Liver (tissue), 2 donors: Measurements from ENCODE around the gene HYAL1.

ENCODE experiments used
- CTCF ChIP-seq: fragments of 150-350 bp; IDR thresholded peaks from 2 replicates; pipeline ENCODE4 v1.5.1; 2017; ENCODE audit warnings: improper control_type of control experiment, low read depth, low read length; ENCODE audit not compliant: missing input control
- MAX ChIP-seq: IDR thresholded peaks from 2 replicates; pipeline ENCODE4 v1.6.1; 2016; ENCODE audit warnings: antibody characterized with exemption
- donor health status: healthy.

- TF ChIP-seq CTCF (no peak), MAX (peak; percentile 83)
Observed at GRCh38 chr3:50350527-50351322, 47.4 kb upstream of the HYAL1 start, which contains the start of the genes CYB561D2 and NPRL2.
